Activated naive CD8-positive, alpha-beta T cell treated with anti-CD3 and anti-CD28 coated beads, Interleukin-2, amount 50 U/mL, for 24 hours (primary cell): Measurements from ENCODE around the gene PTPN4.

Experiments
- ATAC-seq: fragments of 150-1000 bp; cut with Tn5 transposase; one replicate; pipeline ENCODE4 v1.10.0; 2021
- DNase-seq: peaks from one replicate; pipeline ENCODE4 v3.0.0; 2021
- H3K27ac Mint-ChIP-seq: one replicate; pipeline ENCODE4 v1.8.0; 2021; ENCODE audit warnings: mild to moderate bottlenecking, mixed read lengths
- H3K27me3 Mint-ChIP-seq: one replicate; pipeline ENCODE4 v1.8.0; 2021; ENCODE audit warnings: mixed read lengths
- H3K36me3 Mint-ChIP-seq: one replicate; pipeline ENCODE4 v1.8.0; 2021; ENCODE audit warnings: low read depth, mixed read lengths
- H3K4me1 Mint-ChIP-seq: one replicate; pipeline ENCODE4 v1.8.0; 2021; ENCODE audit warnings: mixed read lengths
- H3K4me3 Mint-ChIP-seq: one replicate; pipeline ENCODE4 v1.8.0; 2021; ENCODE audit warnings: mild to moderate bottlenecking, moderate library complexity, mixed read lengths
- H3K9me3 Mint-ChIP-seq: one replicate; pipeline ENCODE4 v1.8.0; 2021; ENCODE audit warnings: mixed read lengths

The PTPN4 gene

DNA sequence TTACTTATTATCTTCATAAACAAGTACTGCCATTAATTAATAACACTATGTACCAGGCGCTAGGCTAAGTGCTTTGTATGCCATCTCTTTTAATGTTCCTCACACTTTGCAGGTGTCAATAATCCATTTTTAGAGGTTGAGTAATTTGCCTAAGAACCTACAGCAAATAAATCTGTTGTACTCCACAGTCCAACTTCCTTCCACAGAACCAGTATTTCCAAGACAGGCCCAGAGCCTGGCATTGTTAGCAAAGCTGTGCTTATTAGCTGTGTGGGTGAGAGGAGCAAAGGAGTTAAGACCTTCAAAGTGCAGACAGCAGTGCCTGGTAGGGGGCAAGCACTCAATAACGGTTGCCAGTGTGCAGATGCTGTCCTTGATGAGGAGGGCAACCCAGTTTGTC, 14.2 kb upstream of the PTPN4 start:
- Mint-ChIP-seq H3K27me3 (no peaks in the 10 kb centered on the region), H3K27ac (no peak overlapping the region), H3K4me1 (no peaks in the 10 kb centered on the region), H3K36me3 (no peaks in the 10 kb centered on the region), H3K4me3 (no peak overlapping the region), H3K9me3 (no peaks in the 10 kb centered on the region)
- DNase-seq (no peak), ATAC-seq (no peak)

DNA sequence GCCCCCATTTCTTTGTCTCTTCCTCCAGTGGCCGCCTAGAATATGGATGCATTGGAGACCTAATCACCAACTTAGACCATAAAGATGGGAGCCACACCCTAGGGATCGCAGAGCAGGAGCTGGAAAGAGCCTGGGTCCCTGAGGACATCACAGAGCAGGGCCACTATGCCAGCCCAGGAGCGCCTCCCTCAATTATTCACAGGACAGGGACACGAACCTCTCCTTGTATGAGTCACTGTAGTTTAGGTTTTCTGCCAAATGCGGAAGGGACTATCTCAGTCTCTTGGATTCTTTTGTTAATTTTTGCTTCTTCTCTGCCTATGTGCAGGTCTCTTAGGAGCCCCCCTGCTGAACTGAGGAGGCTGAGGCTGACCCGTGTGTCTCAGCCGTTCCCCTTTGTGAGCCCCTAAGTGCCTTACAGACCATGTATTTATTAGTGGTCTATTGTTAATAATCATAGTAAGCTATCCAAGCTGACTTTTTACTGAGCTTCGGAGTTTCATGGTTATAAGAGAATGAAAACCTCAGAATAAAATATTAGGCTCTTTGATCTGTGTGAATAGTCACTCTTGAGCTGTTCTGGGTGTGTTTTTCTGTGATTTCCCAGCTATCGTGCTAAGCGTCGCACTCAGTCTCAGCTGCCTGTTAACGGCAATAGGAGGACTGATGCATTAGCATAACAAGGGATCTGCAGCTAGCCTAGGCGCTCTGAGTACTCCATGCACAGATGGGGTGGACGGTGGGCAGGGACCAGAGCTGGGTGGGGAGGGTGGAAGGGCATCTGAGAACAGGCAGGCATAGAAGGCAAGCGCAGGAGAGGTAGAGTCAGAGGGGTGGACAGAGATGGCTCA, 12.7 kb upstream of the PTPN4 start:
- DNase-seq (no peak), ATAC-seq (no peak)
- no peak overlapping the region for H3K4me3 Mint-ChIP-seq
- H3K27me3 Mint-ChIP-seq: no peaks in the 10 kb centered on the region
- H3K36me3 Mint-ChIP-seq: no peaks in the 10 kb centered on the region
- no peaks in the 10 kb centered on the region for H3K9me3 Mint-ChIP-seq
- no peaks in the 10 kb centered on the region for H3K4me1 Mint-ChIP-seq
- no peak overlapping the region for H3K27ac Mint-ChIP-seq

DNA sequence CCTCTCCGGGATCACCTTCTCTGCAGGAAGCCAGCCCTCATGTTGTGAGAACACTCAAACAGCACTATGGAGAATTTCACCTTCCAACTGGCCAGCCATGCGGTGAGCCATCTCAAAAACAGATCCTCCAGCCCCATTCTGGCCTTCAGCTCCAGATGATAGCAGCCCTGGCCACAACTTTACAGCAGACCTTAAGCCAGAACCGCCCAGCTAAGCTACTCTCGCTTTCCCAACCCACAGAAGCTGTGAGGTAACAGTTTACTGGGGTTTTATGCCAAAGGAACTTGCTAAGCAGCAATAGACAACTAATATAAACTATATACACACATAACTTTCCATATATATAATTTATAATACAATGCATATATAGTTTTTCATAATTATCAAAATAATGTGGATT, 11.6 kb upstream of the PTPN4 start:
- Mint-ChIP-seq H3K27me3 (no peaks in the 10 kb centered on the region), H3K4me1 (no peaks in the 10 kb centered on the region), H3K36me3 (no peaks in the 10 kb centered on the region), H3K27ac (no peak overlapping the region), H3K4me3 (no peak overlapping the region), H3K9me3 (no peaks in the 10 kb centered on the region)
- DNase-seq (no peak), ATAC-seq (no peak)

DNA sequence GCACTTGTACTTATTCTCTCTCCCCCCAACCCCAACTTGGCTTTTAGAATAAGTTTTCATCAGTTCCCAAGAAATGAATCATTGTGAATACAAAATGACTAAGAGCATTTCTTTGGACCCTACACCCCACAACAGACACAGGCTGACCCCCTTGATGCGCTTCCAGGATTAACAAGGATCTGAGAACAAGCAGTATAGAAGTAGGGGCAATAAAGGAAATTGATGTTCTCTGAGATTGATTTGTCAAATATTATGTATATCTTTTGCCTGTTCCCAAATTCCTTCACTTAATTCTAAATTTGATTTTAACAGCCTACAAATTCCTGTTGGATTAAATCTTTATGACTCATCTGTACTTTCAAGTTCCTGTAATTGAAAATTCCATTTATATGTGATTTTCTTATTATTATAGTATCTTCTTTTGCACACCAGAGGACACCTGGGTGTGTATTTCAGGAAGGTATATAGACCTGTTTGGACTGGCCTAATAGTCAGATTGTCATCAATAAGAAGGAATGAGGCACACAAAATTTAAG, 10.2 kb upstream of the PTPN4 start:
- H3K4me3 Mint-ChIP-seq: no peak overlapping the region
- H3K4me1 Mint-ChIP-seq: peaks cover 4% of the 10 kb centered on the region
- H3K27ac Mint-ChIP-seq: no peak overlapping the region
- ATAC-seq (no peak), DNase-seq (no peak)
- no peaks in the 10 kb centered on the region for H3K36me3 Mint-ChIP-seq
- no peaks in the 10 kb centered on the region for H3K9me3 Mint-ChIP-seq
- no peaks in the 10 kb centered on the region for H3K27me3 Mint-ChIP-seq

DNA sequence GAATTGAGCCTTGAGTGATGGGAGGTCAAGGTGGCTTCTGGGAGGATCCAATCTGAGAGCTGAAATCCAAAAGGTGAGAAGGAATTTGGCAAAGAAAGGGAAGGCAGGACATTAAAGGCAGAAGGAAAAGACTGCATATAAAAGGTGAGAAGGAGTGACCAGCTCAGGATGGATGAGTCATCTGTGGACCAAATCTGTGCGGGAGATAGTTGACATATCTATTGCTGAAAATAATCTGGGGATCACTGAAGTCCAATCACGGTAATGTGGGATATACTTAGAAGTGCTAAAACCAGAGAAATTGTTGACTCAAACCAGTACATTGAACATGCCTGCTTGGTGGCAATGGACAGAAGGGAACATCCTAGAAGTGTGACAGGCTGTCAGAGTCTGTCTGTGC, 8.0 kb upstream of the PTPN4 start:
- no peak overlapping the region for H3K27ac Mint-ChIP-seq
- H3K4me3 Mint-ChIP-seq: no peak overlapping the region
- H3K36me3 Mint-ChIP-seq: no peaks in the 10 kb centered on the region
- no peaks in the 10 kb centered on the region for H3K9me3 Mint-ChIP-seq
- ATAC-seq (no peak), DNase-seq (no peak)
- no peaks in the 10 kb centered on the region for H3K27me3 Mint-ChIP-seq
- H3K4me1 Mint-ChIP-seq: peaks cover 13% of the 10 kb centered on the region

DNA sequence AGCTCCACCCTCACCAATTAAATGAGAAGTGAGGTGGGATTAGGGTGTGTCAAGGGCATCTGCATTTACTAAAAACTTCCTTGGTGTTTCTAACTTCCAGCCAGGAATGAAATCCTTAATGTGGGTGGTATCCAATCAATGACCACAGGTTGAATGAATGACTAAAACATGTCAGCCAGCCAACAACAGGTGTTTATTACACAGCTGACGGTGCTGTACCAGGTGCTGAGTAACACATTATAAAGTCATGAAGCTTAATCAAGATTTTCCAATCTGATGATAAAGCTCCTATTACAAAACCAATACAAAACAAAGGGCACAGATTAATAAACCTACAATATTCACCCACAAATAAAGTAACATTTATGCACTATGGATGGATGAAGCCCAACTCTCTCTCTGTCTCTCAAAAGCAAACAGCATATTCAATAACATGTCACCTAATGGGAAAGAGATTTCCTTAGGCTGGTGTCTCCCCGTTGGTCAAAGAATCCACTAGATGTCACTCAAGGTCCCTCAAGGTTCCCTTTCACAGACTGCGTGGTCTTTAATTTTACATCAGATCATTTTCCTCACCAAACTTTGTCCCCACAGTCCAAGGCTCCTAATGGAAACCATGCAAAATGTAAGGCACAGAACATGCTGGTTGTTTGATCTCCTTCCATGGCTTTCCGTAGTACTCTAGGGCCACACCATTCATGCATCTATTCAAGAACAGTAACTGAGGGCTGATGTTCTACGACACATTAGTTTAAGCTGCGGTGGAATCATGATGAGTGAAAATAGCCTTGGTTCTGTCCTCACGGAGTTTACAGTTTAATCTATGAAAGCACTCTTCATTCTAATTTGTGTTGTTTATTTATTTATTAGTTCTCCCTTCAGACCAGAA, 6.4 kb upstream of the PTPN4 start:
- peak; percentile 65 for ATAC-seq

DNA sequence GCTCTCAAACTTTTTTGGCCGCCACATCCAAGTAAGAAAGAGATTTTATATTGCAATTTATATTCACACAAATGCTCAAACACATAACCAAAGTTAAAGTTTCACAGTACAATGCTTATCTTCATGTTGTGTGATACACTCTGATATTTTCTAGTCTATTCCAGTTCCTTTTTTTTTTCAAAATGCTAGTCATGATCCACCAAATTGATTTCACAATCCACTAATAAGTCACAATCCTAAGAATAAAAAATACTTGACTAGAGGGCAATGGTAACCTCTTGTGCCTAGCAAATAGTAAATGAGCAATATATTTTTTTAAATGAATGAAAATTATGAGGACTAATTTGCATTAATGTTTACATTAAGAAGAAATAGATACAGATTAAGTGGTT, 5.8 kb upstream of the PTPN4 start:
- Mint-ChIP-seq H3K27ac (no peak overlapping the region), H3K36me3 (no peaks in the 10 kb centered on the region), H3K27me3 (no peaks in the 10 kb centered on the region), H3K9me3 (no peaks in the 10 kb centered on the region), H3K4me1 (peaks cover 31% of the 10 kb centered on the region), H3K4me3 (no peak overlapping the region)
- DNase-seq (no peak), ATAC-seq (no peak)

More for the DNA sequence above, 6.4 kb upstream of the PTPN4 start:
- Mint-ChIP-seq H3K27ac (no peak overlapping the region), H3K4me1 (peaks cover 24% of the 10 kb centered on the region), H3K9me3 (no peaks in the 10 kb centered on the region), H3K27me3 (no peaks in the 10 kb centered on the region), H3K36me3 (no peaks in the 10 kb centered on the region), H3K4me3 (no peak overlapping the region)
- DNase-seq: peak; percentile 10

DNA sequence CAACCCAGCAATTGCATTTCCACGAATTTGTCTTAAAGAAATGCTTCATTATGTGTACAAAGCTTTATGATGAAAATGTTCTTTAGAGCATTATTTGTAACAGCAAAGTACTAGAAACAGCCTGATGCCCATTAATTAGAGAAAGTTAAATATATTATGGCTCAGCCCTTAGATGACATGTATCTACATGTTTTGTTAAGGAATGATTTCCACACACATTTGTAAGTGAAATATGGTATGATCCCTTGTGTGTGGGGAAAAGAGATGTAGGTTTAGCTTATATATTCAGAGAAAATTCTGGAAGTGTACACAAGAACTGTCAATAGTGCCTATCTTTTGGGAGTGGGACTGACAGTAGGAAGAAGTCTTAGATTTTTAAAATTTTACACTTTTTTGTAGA, 3.8 kb upstream of the PTPN4 start:
- H3K27ac Mint-ChIP-seq: no peak overlapping the region
- H3K27me3 Mint-ChIP-seq: no peaks in the 10 kb centered on the region
- H3K4me1 Mint-ChIP-seq: peaks cover 39% of the 10 kb centered on the region
- H3K36me3 Mint-ChIP-seq: no peaks in the 10 kb centered on the region
- DNase-seq (no peak), ATAC-seq (no peak)
- no peak overlapping the region for H3K4me3 Mint-ChIP-seq
- H3K9me3 Mint-ChIP-seq: no peaks in the 10 kb centered on the region

DNA sequence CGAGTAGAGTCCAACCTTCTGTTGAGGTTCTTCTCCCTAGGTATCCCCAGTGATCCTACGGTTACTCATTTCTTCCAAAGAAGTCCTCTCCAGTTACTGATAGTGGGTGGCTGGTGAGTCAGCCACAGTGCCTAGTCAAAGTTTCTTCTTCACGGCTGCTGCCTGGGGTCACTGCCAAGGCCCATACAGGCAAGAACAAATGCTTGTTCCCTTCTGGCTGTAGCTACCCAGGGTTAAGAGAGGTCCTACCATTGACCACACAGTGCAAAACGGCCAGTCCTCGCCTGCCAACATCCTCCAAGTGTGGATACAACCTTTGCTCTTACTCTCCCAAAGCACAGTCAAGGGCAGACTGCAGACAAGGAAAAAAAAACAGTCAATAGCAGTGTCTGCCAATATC, 2.9 kb upstream of the PTPN4 start:
- Mint-ChIP-seq H3K36me3 (no peaks in the 10 kb centered on the region), H3K4me1 (peaks cover 44% of the 10 kb centered on the region), H3K27me3 (no peaks in the 10 kb centered on the region), H3K27ac (peak overlapping the region; percentile 63), H3K9me3 (no peaks in the 10 kb centered on the region), H3K4me3 (no peak overlapping the region)
- peak; percentile 53 for DNase-seq
- peak; percentile 38 for ATAC-seq

DNA sequence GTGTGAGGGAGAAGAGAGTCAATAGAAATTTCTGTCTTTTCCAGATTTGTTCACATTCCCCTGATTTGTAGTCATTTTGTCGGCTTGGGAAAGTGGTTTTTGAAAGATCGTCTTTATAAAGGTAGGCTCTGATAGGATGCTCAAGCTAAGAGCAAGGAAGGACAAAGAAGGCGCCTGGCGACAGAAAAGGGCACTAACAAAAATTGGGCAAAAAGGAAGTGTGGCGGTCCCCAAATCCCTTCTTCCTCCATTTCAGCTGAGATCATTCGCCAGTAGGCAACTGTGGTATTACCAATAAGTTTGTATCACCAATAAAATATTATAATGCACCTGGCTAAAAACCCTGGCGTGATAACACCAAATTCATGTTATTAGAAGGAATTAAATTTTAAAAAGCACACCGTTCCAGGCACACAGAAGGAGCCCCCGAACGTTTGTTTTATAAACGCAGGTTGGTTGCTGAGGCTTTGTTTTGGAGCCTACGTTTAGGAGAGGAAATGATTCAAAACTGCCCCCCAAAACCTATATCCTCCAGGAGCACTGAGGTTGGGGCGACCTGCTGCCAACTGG, 756 bp upstream of the PTPN4 start:
- Mint-ChIP-seq H3K4me3 (peak overlapping the region; percentile 87), H3K4me1 (peaks cover 59% of the 10 kb centered on the region), H3K36me3 (no peaks in the 10 kb centered on the region), H3K27ac (peak overlapping the region; percentile 76), H3K9me3 (no peaks in the 10 kb centered on the region), H3K27me3 (no peaks in the 10 kb centered on the region)
- no peak for ATAC-seq
- no peak for DNase-seq

DNA sequence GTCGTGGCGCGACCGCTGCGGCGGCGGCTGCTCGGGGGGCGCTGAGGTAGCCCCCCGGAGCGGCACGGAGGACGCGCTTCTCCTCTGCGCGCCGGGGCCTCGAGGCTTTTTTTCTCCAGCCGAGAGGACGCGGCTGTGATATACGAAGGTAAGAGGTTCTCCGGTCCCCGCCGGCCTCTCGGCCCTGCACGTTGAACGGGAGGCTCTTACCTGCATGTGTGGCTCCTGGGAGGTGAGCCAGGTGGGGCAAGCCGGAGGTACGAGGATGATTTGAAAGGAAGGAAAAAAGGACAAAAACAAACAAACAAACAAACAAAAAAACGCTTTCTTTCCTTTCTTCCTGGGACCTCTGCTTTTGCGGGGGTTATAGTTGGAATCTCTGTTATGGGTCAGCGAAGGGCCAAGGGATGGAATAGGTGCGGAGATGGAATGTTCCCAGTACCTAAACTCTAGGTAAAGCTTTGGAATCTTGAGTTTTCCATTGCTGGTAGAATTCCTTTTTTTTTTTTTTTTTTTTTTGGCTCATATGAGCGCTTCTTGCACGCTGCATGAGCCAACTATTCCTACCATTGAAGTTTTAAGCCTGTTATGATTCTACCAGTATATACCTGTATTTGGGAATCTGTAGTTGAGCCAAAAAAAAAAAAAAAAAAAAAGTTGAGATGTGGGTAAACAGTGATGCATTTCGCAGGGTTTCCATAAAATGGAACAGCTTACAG, 674 bp downstream of the PTPN4 start:
- Mint-ChIP-seq H3K9me3 (no peaks in the 10 kb centered on the region), H3K27ac (peak overlapping the region; percentile 78), H3K36me3 (no peaks in the 10 kb centered on the region), H3K27me3 (no peaks in the 10 kb centered on the region), H3K4me3 (peak overlapping the region; percentile 87), H3K4me1 (peaks cover 70% of the 10 kb centered on the region)
- DNase-seq: no peak
- no peak for ATAC-seq

DNA sequence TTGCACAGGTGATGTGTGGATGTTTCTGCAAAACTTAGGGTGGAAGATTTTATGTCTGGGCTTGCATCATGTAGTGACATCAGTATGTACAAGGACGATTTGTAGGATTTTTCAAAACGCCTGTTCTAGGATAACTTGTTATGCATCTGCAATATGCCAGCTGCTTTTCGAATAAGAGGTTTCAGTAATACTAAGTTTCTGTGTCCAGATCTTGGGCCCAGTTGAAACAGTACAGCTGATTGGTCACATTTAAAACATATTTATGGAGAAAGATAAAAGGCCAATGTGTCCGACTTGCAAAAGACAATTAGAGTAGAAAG, 1.2 kb downstream of the PTPN4 start:
- no peak for DNase-seq
- H3K4me3 Mint-ChIP-seq: peak overlapping the region; percentile 87
- no peak for ATAC-seq
- H3K4me1 Mint-ChIP-seq: peaks cover 72% of the 10 kb centered on the region
- H3K27me3 Mint-ChIP-seq: no peaks in the 10 kb centered on the region
- peak overlapping the region; percentile 78 for H3K27ac Mint-ChIP-seq
- H3K36me3 Mint-ChIP-seq: no peaks in the 10 kb centered on the region
- H3K9me3 Mint-ChIP-seq: no peaks in the 10 kb centered on the region

DNA sequence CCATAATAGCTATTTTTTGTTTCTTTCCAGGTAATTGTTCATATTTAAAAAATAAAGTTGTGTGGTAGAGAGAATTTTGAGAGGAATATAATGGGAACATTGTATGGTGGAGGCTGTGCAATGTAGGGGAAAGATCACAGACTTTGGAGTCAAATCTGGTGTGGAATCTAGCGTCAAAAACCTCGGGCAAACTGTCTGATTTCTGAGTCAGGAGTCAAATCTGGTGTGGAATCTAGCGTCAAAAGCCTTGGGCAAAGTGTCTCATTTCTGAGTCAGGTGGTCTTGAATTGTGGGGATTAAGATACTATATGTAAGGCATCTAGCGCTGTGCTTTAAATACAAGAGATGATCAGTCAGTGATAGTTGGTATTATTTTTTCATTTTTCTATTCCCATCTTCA, 5.1 kb downstream of the PTPN4 start:
- H3K27ac Mint-ChIP-seq: no peak overlapping the region
- no peak for DNase-seq
- no peak overlapping the region for H3K4me3 Mint-ChIP-seq
- peaks cover 45% of the 10 kb centered on the region for H3K4me1 Mint-ChIP-seq
- no peaks in the 10 kb centered on the region for H3K9me3 Mint-ChIP-seq
- H3K36me3 Mint-ChIP-seq: no peaks in the 10 kb centered on the region
- no peaks in the 10 kb centered on the region for H3K27me3 Mint-ChIP-seq
- no peak for ATAC-seq

DNA sequence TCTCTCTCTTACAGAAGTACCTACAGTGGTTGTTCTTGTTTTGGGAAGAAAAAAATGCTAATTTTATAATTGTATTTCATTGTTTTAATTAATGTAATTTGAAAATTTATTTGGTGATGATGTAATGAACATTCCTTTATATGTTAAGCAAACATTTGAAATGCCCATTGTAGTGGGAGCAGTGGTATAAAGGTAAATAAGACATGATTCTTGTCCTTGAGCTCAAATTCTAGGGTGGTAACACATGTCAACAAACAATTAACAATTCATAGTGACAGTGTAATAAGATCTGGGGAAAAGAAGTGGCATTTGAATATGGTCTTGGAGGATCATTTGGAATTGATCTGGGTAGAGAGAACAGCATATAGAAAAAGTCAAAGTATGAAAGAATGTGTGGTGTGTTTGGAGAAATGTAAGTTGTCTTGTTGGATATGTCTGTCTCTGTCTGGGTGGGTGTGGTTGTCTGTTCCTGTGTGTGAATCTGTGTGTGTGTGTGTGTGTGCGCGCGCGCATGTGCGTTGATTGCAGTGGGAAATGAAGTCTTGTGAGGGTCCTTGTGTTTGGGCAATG, 5.8 kb downstream of the PTPN4 start:
- Mint-ChIP-seq H3K4me1 (peaks cover 47% of the 10 kb centered on the region), H3K9me3 (no peaks in the 10 kb centered on the region), H3K36me3 (no peaks in the 10 kb centered on the region), H3K4me3 (no peak overlapping the region), H3K27me3 (no peaks in the 10 kb centered on the region), H3K27ac (no peak overlapping the region)
- ATAC-seq (no peak), DNase-seq (no peak)
